ENCODE data around the gene CRYAA. TPM values are rescaled to one million over a fixed set of nuclear protein-coding genes. Genes with fewer than 3 reads are reported as not detected.
"Not testable (repeated sequence)": the region's sequence is repeated elsewhere in the genome, so short reads cannot be mapped to it uniquely, and the experiment has no call there.

CRYAA gene
- total RNA-seq: not detected in 2 replicates

- H3K27me3 Mint-ChIP-seq; H3K4me1 Mint-ChIP-seq; H3K27ac Mint-ChIP-seq; H3K36me3 Mint-ChIP-seq (ENCODE audit: low read depth); intact Hi-C loops (cut with micrococcal nuclease); DNase-seq; H3K4me3 Mint-ChIP-seq; H3K9me3 Mint-ChIP-seq: not testable (repeated sequence)
These were observed at the start of gene CRYAA for GRCh38 chr21:43168708-43169107. CRYAA (plus strand) TSS chr21:43169008; CDS start chr21:43169100, 92 bp downstream.

GRCh38 chr21:43130094-43130493 is 38.7 kb upstream of the CRYAA start:
- DNase-seq; H3K27ac Mint-ChIP-seq; H3K36me3 Mint-ChIP-seq (ENCODE audit: low read depth); H3K4me3 Mint-ChIP-seq; H3K27me3 Mint-ChIP-seq; H3K4me1 Mint-ChIP-seq; intact Hi-C loops (cut with micrococcal nuclease); H3K9me3 Mint-ChIP-seq: not testable (repeated sequence)

- not testable (repeated sequence) for H3K4me1 Mint-ChIP-seq, H3K9me3 Mint-ChIP-seq
These were observed 34.3 kb upstream of the CRYAA start for GRCh38 chr21:43134520-43134919.

GRCh38 chr21:43138944-43139343 is 29.9 kb upstream of the CRYAA start:
- DNase-seq; H3K4me1 Mint-ChIP-seq; H3K4me3 Mint-ChIP-seq; intact Hi-C loops (cut with micrococcal nuclease); H3K36me3 Mint-ChIP-seq (ENCODE audit: low read depth); H3K9me3 Mint-ChIP-seq; H3K27ac Mint-ChIP-seq; H3K27me3 Mint-ChIP-seq: not testable (repeated sequence)

More at GRCh38 chr21:43134520-43134919, 34.3 kb upstream of the CRYAA start:
- H3K4me3 Mint-ChIP-seq; DNase-seq; H3K27me3 Mint-ChIP-seq; H3K36me3 Mint-ChIP-seq (ENCODE audit: low read depth); H3K27ac Mint-ChIP-seq; intact Hi-C loops (cut with micrococcal nuclease): not testable (repeated sequence)

GRCh38 chr21:43141407-43141806 is 27.4 kb upstream of the CRYAA start:
- H3K4me1 Mint-ChIP-seq; H3K36me3 Mint-ChIP-seq (ENCODE audit: low read depth); H3K9me3 Mint-ChIP-seq; H3K27ac Mint-ChIP-seq; DNase-seq; intact Hi-C loops (cut with micrococcal nuclease); H3K27me3 Mint-ChIP-seq; H3K4me3 Mint-ChIP-seq: not testable (repeated sequence)

GRCh38 chr21:43146637-43147036 is 22.2 kb upstream of the CRYAA start:
- H3K36me3 Mint-ChIP-seq (ENCODE audit: low read depth); DNase-seq; H3K4me3 Mint-ChIP-seq; intact Hi-C loops (cut with micrococcal nuclease); H3K9me3 Mint-ChIP-seq; H3K4me1 Mint-ChIP-seq; H3K27ac Mint-ChIP-seq; H3K27me3 Mint-ChIP-seq: not testable (repeated sequence)

- H3K27ac Mint-ChIP-seq; H3K36me3 Mint-ChIP-seq (ENCODE audit: low read depth); H3K4me3 Mint-ChIP-seq; H3K27me3 Mint-ChIP-seq; H3K4me1 Mint-ChIP-seq; DNase-seq; intact Hi-C loops (cut with micrococcal nuclease); H3K9me3 Mint-ChIP-seq: not testable (repeated sequence)
These were observed 20.8 kb upstream of the CRYAA start for GRCh38 chr21:43147999-43148398.

GRCh38 chr21:43149344-43149743 is 19.5 kb upstream of the CRYAA start:
- H3K4me1 Mint-ChIP-seq; DNase-seq; H3K27me3 Mint-ChIP-seq; H3K27ac Mint-ChIP-seq; H3K9me3 Mint-ChIP-seq; intact Hi-C loops (cut with micrococcal nuclease); H3K36me3 Mint-ChIP-seq (ENCODE audit: low read depth); H3K4me3 Mint-ChIP-seq: not testable (repeated sequence)

- H3K27ac Mint-ChIP-seq, DNase-seq: not testable (repeated sequence)
These were observed 15.2 kb upstream of the CRYAA start for GRCh38 chr21:43153601-43154000.

GRCh38 chr21:43159279-43160175 is 9.3 kb upstream of the CRYAA start:
- H3K27ac Mint-ChIP-seq; H3K4me1 Mint-ChIP-seq; H3K9me3 Mint-ChIP-seq; H3K36me3 Mint-ChIP-seq (ENCODE audit: low read depth); intact Hi-C loops (cut with micrococcal nuclease); H3K4me3 Mint-ChIP-seq; DNase-seq; H3K27me3 Mint-ChIP-seq: not testable (repeated sequence)

More at GRCh38 chr21:43153601-43154000, 15.2 kb upstream of the CRYAA start:
- H3K36me3 Mint-ChIP-seq (ENCODE audit: low read depth); H3K4me3 Mint-ChIP-seq; H3K4me1 Mint-ChIP-seq; H3K9me3 Mint-ChIP-seq; H3K27me3 Mint-ChIP-seq; intact Hi-C loops (cut with micrococcal nuclease): not testable (repeated sequence)

GRCh38 chr21:43161826-43162707 is 6.7 kb upstream of the CRYAA start:
- H3K27ac Mint-ChIP-seq; H3K36me3 Mint-ChIP-seq (ENCODE audit: low read depth); H3K4me3 Mint-ChIP-seq; H3K27me3 Mint-ChIP-seq; H3K4me1 Mint-ChIP-seq; DNase-seq; H3K9me3 Mint-ChIP-seq; intact Hi-C loops (cut with micrococcal nuclease): not testable (repeated sequence)

GRCh38 chr21:43162708-43163205 is 6.1 kb upstream of the CRYAA start:
- H3K4me1 Mint-ChIP-seq; H3K27me3 Mint-ChIP-seq; H3K4me3 Mint-ChIP-seq; DNase-seq; H3K9me3 Mint-ChIP-seq; intact Hi-C loops (cut with micrococcal nuclease); H3K27ac Mint-ChIP-seq; H3K36me3 Mint-ChIP-seq (ENCODE audit: low read depth): not testable (repeated sequence)

GRCh38 chr21:43164823-43165222 is 4.0 kb upstream of the CRYAA start:
- H3K4me1 Mint-ChIP-seq; DNase-seq; H3K27me3 Mint-ChIP-seq; H3K27ac Mint-ChIP-seq; H3K36me3 Mint-ChIP-seq (ENCODE audit: low read depth); intact Hi-C loops (cut with micrococcal nuclease); H3K4me3 Mint-ChIP-seq; H3K9me3 Mint-ChIP-seq: not testable (repeated sequence)

- intact Hi-C loops (cut with micrococcal nuclease); H3K4me3 Mint-ChIP-seq; H3K27ac Mint-ChIP-seq; H3K4me1 Mint-ChIP-seq; H3K36me3 Mint-ChIP-seq (ENCODE audit: low read depth); H3K27me3 Mint-ChIP-seq; H3K9me3 Mint-ChIP-seq; DNase-seq: not testable (repeated sequence)
These were observed 3.1 kb upstream of the CRYAA start for GRCh38 chr21:43165734-43166133.

Data from activated CD4-positive, alpha-beta T cell treated with anti-CD3 and anti-CD28 coated beads, Interleukin-2, amount 10 ng/mL, durations not matched to agents 24 days and 14 days (primary cell).